DND-41 (cell line): ENCODE data around the gene SRGAP3.

Experiments
- ATAC-seq: fragments of 200-7000 bp; cut with Tn5 transposase; 3 replicates; pipeline ENCODE4 v1.9.1; 2021; ENCODE audit warnings: low read depth; ENCODE audit not compliant: insufficient read depth
- DNase-seq: peaks from one replicate; pipeline ENCODE4 v3.0.0-alpha.2; 2020
- H2AFZ ChIP-seq: 2 replicates; pipeline ENCODE4 v1.6.0; 2012; ENCODE audit warnings: low read depth, low read length
- H3K27ac ChIP-seq: 2 replicates; pipeline ENCODE4 v1.5.1; 2012; ENCODE audit warnings: low read length, inconsistent platforms
- H3K27me3 ChIP-seq: fragments of 200-600 bp; sonication (generic); 2 replicates; pipeline ENCODE4 v1.6.0; 2012; ENCODE audit warnings: low read length, mild to moderate bottlenecking, inconsistent platforms; ENCODE audit not compliant: insufficient read depth, poor library complexity
- H3K36me3 ChIP-seq: 2 replicates; pipeline ENCODE4 v1.5.1; 2012; ENCODE audit warnings: low read length, inconsistent platforms; ENCODE audit not compliant: insufficient read depth
- H3K4me1 ChIP-seq: 2 replicates; pipeline ENCODE4 v1.5.1; 2012; ENCODE audit warnings: mild to moderate bottlenecking, low read length; ENCODE audit not compliant: insufficient read depth
- H3K4me2 ChIP-seq: 2 replicates; pipeline ENCODE4 v1.6.0; 2012; ENCODE audit warnings: mild to moderate bottlenecking, moderate library complexity, low read length, inconsistent platforms; ENCODE audit not compliant: insufficient read depth
- H3K4me3 ChIP-seq, 2 experiments: fragments of 200-600 bp in 1 of 2; shearing (Covaris generic) in 1 of 2; 2 replicates each; pipeline ENCODE4 v1.5.1; 2012 to 2016; ENCODE audit warnings: inconsistent platforms in 2 of 2, low read length in 2 of 2, mild to moderate bottlenecking in 2 of 2, low read depth in 1 of 2, moderate library complexity in 1 of 2
- H3K79me2 ChIP-seq: 2 replicates; pipeline ENCODE4 v1.6.0; 2012; ENCODE audit warnings: low read length, inconsistent platforms; ENCODE audit not compliant: insufficient read depth
- H3K9ac ChIP-seq: 2 replicates; pipeline ENCODE4 v1.6.0; 2012; ENCODE audit warnings: low read depth, mild to moderate bottlenecking, inconsistent platforms, low read length, moderate library complexity
- H3K9me3 ChIP-seq: 2 replicates; pipeline ENCODE4 v1.5.1; 2012; ENCODE audit warnings: low read length, moderate library complexity, mild to moderate bottlenecking, inconsistent platforms; ENCODE audit not compliant: insufficient read depth, severe bottlenecking
- H4K20me1 ChIP-seq: 2 replicates; pipeline ENCODE4 v1.6.0; 2012; ENCODE audit warnings: low read length; ENCODE audit not compliant: insufficient read depth
- CTCF ChIP-seq: IDR thresholded peaks from 2 replicates; pipeline ENCODE4 v1.5.1; 2012; ENCODE audit warnings: borderline replicate concordance, low read length, moderate library complexity, mild to moderate bottlenecking; ENCODE audit not compliant: poor library complexity, severe bottlenecking; ENCODE audit errors: extremely low read depth
- EZH2 ChIP-seq: IDR thresholded peaks from 3 replicates; pipeline ENCODE4 v1.6.1; 2012; ENCODE audit warnings: borderline replicate concordance, low read depth, mild to moderate bottlenecking, moderate library complexity, low read length, inconsistent platforms; ENCODE audit not compliant: severe bottlenecking

SRGAP3 gene

GRCh38 chr3:9104121-9104520, 145.3 kb downstream of the SRGAP3 start:
- Histone ChIP-seq H3K36me3 (no peaks in the 10 kb centered on the region), H3K4me1 (no peaks in the 10 kb centered on the region), H3K9ac (no peak overlapping the region), H3K4me3 (no peak overlapping the region), H4K20me1 (no peaks in the 10 kb centered on the region), H3K27me3 (peaks cover 3% of the 10 kb centered on the region), H3K9me3 (no peaks in the 10 kb centered on the region), H3K79me2 (no peaks in the 10 kb centered on the region), H2AFZ (no peak overlapping the region), H3K4me2 (no peak overlapping the region), H3K27ac (no peak overlapping the region)
- ATAC-seq (no peak), DNase-seq (no peak)
- TF ChIP-seq CTCF: no peak
- TF ChIP-seq EZH2: no peak

GRCh38 chr3:9102240-9102981, 147.0 kb downstream of the SRGAP3 start:
- H3K4me2 ChIP-seq: no peak overlapping the region
- no peaks in the 10 kb centered on the region for H3K79me2 ChIP-seq
- H3K9me3 ChIP-seq: no peaks in the 10 kb centered on the region
- H4K20me1 ChIP-seq: no peaks in the 10 kb centered on the region
- ATAC-seq (no peak), DNase-seq (no peak)
- H2AFZ ChIP-seq: no peak overlapping the region
- H3K27me3 ChIP-seq: peaks cover 3% of the 10 kb centered on the region
- H3K4me3 ChIP-seq: no peak overlapping the region
- H3K36me3 ChIP-seq: no peaks in the 10 kb centered on the region
- no peaks in the 10 kb centered on the region for H3K4me1 ChIP-seq
- H3K27ac ChIP-seq: no peak overlapping the region
- TF ChIP-seq EZH2 (no peak), CTCF (no peak)
- no peak overlapping the region for H3K9ac ChIP-seq

- no peak for ATAC-seq
- Histone ChIP-seq H3K27me3 (peaks cover 3% of the 10 kb centered on the region), H3K4me2 (no peak overlapping the region), H3K4me3 (no peak overlapping the region), H3K9me3 (no peaks in the 10 kb centered on the region), H3K9ac (no peak overlapping the region), H2AFZ (no peak overlapping the region), H3K79me2 (no peaks in the 10 kb centered on the region), H3K4me1 (no peaks in the 10 kb centered on the region), H3K27ac (no peak overlapping the region), H4K20me1 (no peaks in the 10 kb centered on the region), H3K36me3 (no peaks in the 10 kb centered on the region)
- TF ChIP-seq CTCF (no peak), EZH2 (no peak)
- no peak for DNase-seq
Observed at GRCh38 chr3:9101286-9101685, 148.2 kb downstream of the SRGAP3 start.

GRCh38 chr3:9100513-9100894, 148.9 kb downstream of the SRGAP3 start:
- DNase-seq: no peak
- Histone ChIP-seq H3K79me2 (no peaks in the 10 kb centered on the region), H3K9me3 (no peaks in the 10 kb centered on the region), H3K4me3 (no peak overlapping the region), H3K27me3 (peaks cover 3% of the 10 kb centered on the region), H3K36me3 (no peaks in the 10 kb centered on the region), H3K27ac (no peak overlapping the region), H2AFZ (no peak overlapping the region), H3K4me2 (no peak overlapping the region), H4K20me1 (no peaks in the 10 kb centered on the region), H3K4me1 (no peaks in the 10 kb centered on the region), H3K9ac (no peak overlapping the region)
- TF ChIP-seq EZH2 (no peak), CTCF (no peak)
- no peak for ATAC-seq
